Karpas-422 (cell line): Measurements from ENCODE around the gene PARK7. TPM values are rescaled to one million over a fixed set of nuclear protein-coding genes. Genes with fewer than 3 reads are reported as not detected.

Experiments
- DNase-seq: peaks from one replicate; pipeline ENCODE4 v3.0.0-alpha.2; 2015
- H2AFZ ChIP-seq: fragments of 200-600 bp; sonication (generic); 2 replicates; pipeline ENCODE4 v1.6.1; 2014; ENCODE audit warnings: antibody characterized with exemption, low read length, mixed read lengths
- H3K27ac ChIP-seq: fragments of 200-600 bp; sonication (generic); 2 replicates; pipeline ENCODE4 v1.5.1; 2014; ENCODE audit warnings: mild to moderate bottlenecking, low read length, moderate library complexity
- H3K27me3 ChIP-seq: fragments of 200-600 bp; sonication (generic); 2 replicates; pipeline ENCODE4 v1.6.1; 2014; ENCODE audit warnings: low read length, mixed read lengths
- H3K36me3 ChIP-seq: fragments of 200-600 bp; sonication (generic); 2 replicates; pipeline ENCODE4 v1.6.1; 2014; ENCODE audit warnings: low read length, mixed read lengths; ENCODE audit not compliant: insufficient read depth
- H3K4me1 ChIP-seq: fragments of 200-600 bp; sonication (generic); 2 replicates; pipeline ENCODE4 v1.6.1; 2014; ENCODE audit warnings: mild to moderate bottlenecking, low read length, mixed read lengths
- H3K4me2 ChIP-seq: fragments of 200-600 bp; sonication (generic); 2 replicates; pipeline ENCODE4 v1.6.1; 2014; ENCODE audit warnings: low read length, low read depth, mild to moderate bottlenecking; ENCODE audit not compliant: poor library complexity, severe bottlenecking
- H3K4me3 ChIP-seq: fragments of 200-600 bp; sonication (generic); 2 replicates; pipeline ENCODE4 v1.5.1; 2014; ENCODE audit warnings: mild to moderate bottlenecking, antibody characterized with exemption, low read length, mixed read lengths
- H3K79me2 ChIP-seq: fragments of 200-600 bp; sonication (generic); 2 replicates; pipeline ENCODE4 v1.6.1; 2014; ENCODE audit warnings: mild to moderate bottlenecking, low read length, mixed read lengths
- H3K9ac ChIP-seq: fragments of 200-600 bp; sonication (generic); 2 replicates; pipeline ENCODE4 v1.6.0; 2014; ENCODE audit warnings: low read length
- H3K9me2 ChIP-seq: fragments of 200-600 bp; sonication (generic), shearing (Covaris generic); replicated peaks from 2 replicates; pipeline ENCODE4 v1.6.0; 2014; ENCODE audit warnings: mild to moderate bottlenecking, low read length, moderate library complexity; ENCODE audit not compliant: insufficient read depth
- H3K9me3 ChIP-seq: fragments of 300-700, 200-600 bp; sonication (generic); 2 replicates; pipeline ENCODE4 v1.6.1; 2014; ENCODE audit warnings: low read length, mixed read lengths
- H4K20me1 ChIP-seq: fragments of 200-600 bp; sonication (generic); 2 replicates; pipeline ENCODE4 v1.6.1; 2014; ENCODE audit warnings: mild to moderate bottlenecking, antibody characterized with exemption, low read length, low read depth; ENCODE audit not compliant: insufficient read depth
- total RNA-seq: library from RNA; depleted of rRNA; stranded (reverse); fragments of >200 nt; shearing (Covaris generic); gene quantifications from 2 replicates; pipeline ENCODE4 v1.2.3, GENCODE V29; 2014; ENCODE audit warnings: low replicate concordance

PARK7 gene
- total RNA-seq, 1 experiment from 2014 or later, result 146 TPM

DNA sequence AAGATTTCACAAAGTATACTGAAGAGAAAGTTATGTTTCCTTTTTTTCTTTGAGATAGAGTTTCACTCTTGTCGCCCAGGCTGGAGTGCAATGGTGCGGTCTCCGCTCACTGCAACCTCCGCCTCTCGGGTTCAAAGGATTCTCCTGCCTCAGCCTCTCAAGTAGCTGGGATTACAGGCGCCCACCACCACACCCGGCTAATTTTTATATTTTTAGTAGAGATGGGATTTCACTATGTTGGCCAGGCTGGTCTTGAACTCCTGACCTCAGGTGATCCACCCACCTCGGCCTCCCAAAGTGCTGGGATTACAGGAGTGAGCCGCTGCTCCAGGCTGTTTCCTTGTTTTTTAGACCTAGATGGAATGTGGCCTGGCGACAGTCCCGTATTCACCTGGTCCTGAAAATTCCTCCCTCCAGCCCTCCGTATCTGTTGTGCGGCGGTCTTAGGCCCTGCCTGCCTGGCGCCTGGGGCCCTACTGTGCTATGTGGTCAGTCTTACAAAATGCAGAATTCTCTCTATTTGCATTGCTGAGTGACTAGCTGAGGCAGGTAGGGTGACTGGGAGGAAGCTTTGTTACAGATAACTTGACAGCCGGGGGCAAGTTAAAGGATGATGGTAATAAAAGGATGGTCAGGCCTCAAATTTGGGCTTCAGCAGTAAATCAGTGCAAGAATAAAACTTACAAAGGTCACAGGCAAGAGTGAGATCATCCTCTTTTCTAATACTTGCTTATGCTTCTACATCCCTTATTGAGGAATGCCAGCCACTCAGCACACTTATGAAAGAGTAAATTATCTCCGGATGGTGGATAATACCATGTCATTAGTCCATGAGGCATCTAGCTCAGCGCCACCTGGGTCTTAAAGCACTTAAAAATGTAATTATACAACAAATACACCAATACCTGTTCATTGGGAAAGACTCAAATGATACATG lies 30.3 kb downstream of the PARK7 start:
- no peak overlapping the region for H3K4me2 ChIP-seq
- H3K4me3 ChIP-seq, result no peak overlapping the region
- DNase-seq, result no peak
- H3K27me3 ChIP-seq, result no peaks in the 10 kb centered on the region
- no peak overlapping the region for H2AFZ ChIP-seq
- H4K20me1 ChIP-seq, result no peaks in the 10 kb centered on the region
- no peaks in the 10 kb centered on the region for H3K4me1 ChIP-seq
- H3K79me2 ChIP-seq, result no peaks in the 10 kb centered on the region
- no peak overlapping the region for H3K9ac ChIP-seq
- H3K9me2 ChIP-seq, result no peaks in the 10 kb centered on the region
- H3K36me3 ChIP-seq, result no peaks in the 10 kb centered on the region
- no peak overlapping the region for H3K27ac ChIP-seq
- H3K9me3 ChIP-seq, result no peaks in the 10 kb centered on the region

DNA sequence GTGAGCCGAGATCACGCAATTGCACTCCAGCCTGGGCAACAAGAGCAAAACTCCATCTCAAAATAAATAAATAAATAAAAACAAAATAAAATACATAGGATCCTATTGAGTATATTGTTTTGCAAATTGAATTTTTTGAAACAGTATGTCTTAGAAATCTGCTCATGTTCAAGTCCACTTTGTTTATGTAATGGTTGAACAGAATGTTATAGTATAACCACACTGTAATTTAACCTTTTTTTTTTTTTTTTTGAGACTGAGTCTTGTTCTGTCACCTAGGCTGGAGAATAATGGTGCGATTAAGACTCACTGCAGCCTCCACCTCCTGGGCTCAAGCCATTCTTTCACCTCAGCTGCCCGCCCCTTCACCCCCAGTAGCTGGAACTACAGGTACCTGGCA lies 31.4 kb downstream of the PARK7 start:
- no peaks in the 10 kb centered on the region for H3K79me2 ChIP-seq
- DNase-seq, result no peak
- H3K4me1 ChIP-seq, result no peaks in the 10 kb centered on the region
- H3K27me3 ChIP-seq, result no peaks in the 10 kb centered on the region
- no peaks in the 10 kb centered on the region for H3K9me3 ChIP-seq
- no peak overlapping the region for H3K4me3 ChIP-seq
- no peak overlapping the region for H2AFZ ChIP-seq
- no peaks in the 10 kb centered on the region for H4K20me1 ChIP-seq
- H3K36me3 ChIP-seq, result no peaks in the 10 kb centered on the region
- H3K4me2 ChIP-seq, result no peak overlapping the region
- H3K27ac ChIP-seq, result no peak overlapping the region
- no peak overlapping the region for H3K9ac ChIP-seq
- no peaks in the 10 kb centered on the region for H3K9me2 ChIP-seq

DNA sequence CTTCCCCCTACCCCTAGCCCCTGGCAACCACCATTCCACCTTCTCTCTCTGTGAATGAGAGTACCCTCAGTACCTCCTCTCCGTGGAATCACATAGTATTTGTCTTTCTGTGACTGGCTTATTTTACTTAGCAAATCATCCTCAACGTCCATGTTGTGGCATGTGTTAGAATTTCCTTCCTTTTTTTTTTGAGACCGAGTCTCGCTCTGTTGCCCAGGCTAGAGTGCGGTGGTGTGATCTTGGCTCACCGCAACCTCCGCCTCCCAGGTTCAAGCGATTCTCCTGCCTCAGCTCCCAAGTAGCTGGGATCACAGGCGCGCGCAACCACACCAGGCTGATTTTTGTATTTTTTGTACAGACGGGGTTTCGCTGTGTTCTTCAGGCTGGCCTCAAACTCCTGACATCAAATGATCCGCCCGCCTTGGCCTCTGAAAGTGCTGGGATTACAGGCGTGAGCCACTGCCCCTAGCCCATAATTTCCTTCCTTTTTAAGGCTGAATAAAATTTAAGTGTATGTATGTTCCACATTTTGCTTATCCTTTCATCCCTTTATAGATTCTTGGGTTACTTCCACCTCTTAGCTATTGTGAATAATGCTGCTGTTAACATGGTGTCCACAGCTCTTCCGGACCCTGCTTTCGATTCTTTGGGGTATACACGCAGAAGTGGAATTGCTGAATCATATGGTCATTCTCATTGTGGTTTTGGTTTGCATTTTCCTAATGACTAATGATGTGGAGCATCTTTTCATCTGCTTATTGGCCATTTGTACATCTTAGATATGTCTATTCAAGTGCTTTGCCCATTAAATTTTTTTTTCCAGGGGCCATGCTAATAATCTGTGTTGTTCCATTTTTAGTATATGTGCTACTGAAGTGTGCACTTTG lies 32.3 kb downstream of the PARK7 start:
- DNase-seq, result no peak
- Histone ChIP-seq H3K9me2 (no peaks in the 10 kb centered on the region), H2AFZ (no peak overlapping the region), H3K4me3 (no peak overlapping the region), H3K4me1 (no peaks in the 10 kb centered on the region), H3K36me3 (no peaks in the 10 kb centered on the region), H4K20me1 (no peaks in the 10 kb centered on the region), H3K27ac (no peak overlapping the region), H3K4me2 (no peak overlapping the region), H3K79me2 (no peaks in the 10 kb centered on the region), H3K9ac (no peak overlapping the region), H3K27me3 (no peaks in the 10 kb centered on the region), H3K9me3 (no peaks in the 10 kb centered on the region)

DNA sequence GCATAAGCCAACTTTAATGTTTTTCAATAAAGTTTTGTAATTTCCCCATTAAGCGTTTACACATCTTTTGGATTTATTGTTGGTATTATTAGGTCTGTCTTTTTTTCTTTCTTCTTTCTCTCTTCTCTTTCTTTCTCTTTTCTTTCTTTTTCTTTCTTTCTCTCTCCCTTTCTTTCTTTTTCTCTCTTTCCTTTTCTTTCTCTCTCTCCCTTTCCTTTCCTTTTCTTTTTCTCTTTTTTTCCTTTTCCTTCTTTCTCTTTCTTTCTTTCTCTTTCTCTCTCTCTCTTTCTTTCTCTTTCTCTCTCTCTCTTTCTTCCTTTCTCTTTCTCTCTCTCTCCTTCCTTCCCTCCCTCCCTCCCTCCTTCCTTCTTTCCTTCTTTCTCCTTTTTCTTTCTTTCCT lies 33.3 kb downstream of the PARK7 start:
- Histone ChIP-seq H3K27ac (no peak overlapping the region), H3K9ac (no peak overlapping the region), H3K27me3 (no peaks in the 10 kb centered on the region), H2AFZ (no peak overlapping the region), H3K9me3 (no peaks in the 10 kb centered on the region), H3K4me1 (no peaks in the 10 kb centered on the region), H3K9me2 (no peaks in the 10 kb centered on the region), H4K20me1 (no peaks in the 10 kb centered on the region), H3K4me2 (no peak overlapping the region), H3K4me3 (no peak overlapping the region), H3K36me3 (no peaks in the 10 kb centered on the region), H3K79me2 (no peaks in the 10 kb centered on the region)
- no peak for DNase-seq

DNA sequence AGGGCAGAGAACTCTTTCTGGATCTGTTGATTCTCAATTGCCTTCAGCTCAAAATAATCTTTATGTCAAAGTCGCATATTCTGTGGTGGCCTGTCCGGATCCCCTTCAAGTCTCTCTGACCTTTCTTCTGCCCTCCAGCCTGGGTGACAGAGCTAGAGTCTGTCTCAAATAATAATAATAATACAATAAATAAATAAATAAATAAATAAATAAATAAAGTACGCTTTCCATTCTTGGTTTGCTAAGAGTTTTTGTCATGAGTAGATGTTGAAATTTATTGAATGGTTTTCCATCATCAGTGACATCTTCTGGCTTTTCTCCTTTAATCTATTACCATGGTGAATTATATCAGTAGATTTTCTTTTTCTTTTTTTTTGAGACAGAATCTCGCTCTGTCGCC lies 33.9 kb downstream of the PARK7 start:
- no peaks in the 10 kb centered on the region for H3K9me2 ChIP-seq
- H3K79me2 ChIP-seq, result no peaks in the 10 kb centered on the region
- H3K4me2 ChIP-seq, result no peak overlapping the region
- no peaks in the 10 kb centered on the region for H3K36me3 ChIP-seq
- H2AFZ ChIP-seq, result no peak overlapping the region
- no peak overlapping the region for H3K27ac ChIP-seq
- no peaks in the 10 kb centered on the region for H3K9me3 ChIP-seq
- no peaks in the 10 kb centered on the region for H4K20me1 ChIP-seq
- H3K4me1 ChIP-seq, result no peaks in the 10 kb centered on the region
- no peak overlapping the region for H3K9ac ChIP-seq
- no peak overlapping the region for H3K4me3 ChIP-seq
- no peaks in the 10 kb centered on the region for H3K27me3 ChIP-seq
- DNase-seq, result no peak

DNA sequence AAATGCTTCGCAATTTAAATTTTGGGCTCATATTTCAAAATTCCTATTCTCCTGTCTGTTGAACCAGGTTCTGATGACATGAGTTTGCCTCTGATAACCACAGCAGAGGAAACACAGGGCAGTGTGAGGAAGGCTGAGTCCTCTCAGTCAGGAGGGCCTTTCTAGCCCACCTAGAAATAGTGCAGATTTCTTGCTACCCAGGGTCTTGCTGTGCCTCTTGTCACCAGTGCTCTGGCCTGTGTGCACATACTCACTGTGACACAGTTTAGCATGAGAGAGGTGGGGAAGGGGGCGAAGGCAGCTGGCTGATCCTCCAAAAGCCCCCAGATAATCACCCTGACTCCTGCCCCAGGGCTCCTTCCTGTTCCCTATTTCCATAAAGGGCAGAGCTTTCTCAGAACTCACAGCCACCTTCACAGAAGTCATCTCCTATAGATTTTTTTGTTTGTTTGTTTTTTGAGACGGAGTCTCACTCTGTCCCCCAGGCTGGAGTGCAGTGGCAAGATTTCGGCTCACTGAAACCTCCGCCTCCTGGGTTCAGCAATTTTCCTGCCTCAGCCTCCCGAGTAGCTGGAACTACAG lies 40.9 kb downstream of the PARK7 start:
- Histone ChIP-seq H3K9me2 (no peaks in the 10 kb centered on the region), H3K27me3 (no peaks in the 10 kb centered on the region), H3K27ac (no peak overlapping the region), H3K9ac (no peak overlapping the region), H3K4me2 (no peak overlapping the region), H3K79me2 (no peaks in the 10 kb centered on the region), H3K36me3 (no peaks in the 10 kb centered on the region), H4K20me1 (no peaks in the 10 kb centered on the region), H3K4me1 (no peaks in the 10 kb centered on the region), H3K9me3 (no peaks in the 10 kb centered on the region), H3K4me3 (no peak overlapping the region), H2AFZ (no peak overlapping the region)
- DNase-seq, result no peak

DNA sequence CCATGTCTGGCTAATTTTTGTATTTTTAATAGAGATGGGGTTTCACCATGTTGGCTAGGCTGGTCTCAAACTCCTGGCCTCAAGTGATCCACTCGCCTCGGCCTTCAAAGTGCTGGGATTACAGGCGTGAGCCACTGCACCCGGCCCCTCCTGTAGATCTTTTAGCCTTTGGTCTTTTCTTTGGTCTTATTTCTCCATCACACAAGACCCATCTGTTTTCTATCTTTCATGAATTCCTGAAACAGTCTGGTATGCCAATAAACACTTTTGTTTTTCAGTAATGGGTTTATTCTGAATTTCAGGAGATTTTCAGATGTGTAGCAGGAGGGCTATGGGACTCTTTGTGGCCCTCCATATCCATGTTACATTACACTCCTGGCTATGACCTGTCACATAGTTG lies 41.4 kb downstream of the PARK7 start:
- H3K4me2 ChIP-seq, result no peak overlapping the region
- no peaks in the 10 kb centered on the region for H3K79me2 ChIP-seq

More for the DNA sequence above, 41.4 kb downstream of the PARK7 start:
- H2AFZ ChIP-seq, result no peak overlapping the region
- H3K4me1 ChIP-seq, result no peaks in the 10 kb centered on the region
- H3K27me3 ChIP-seq, result no peaks in the 10 kb centered on the region
- H3K9me2 ChIP-seq, result no peaks in the 10 kb centered on the region
- H3K9ac ChIP-seq, result no peak overlapping the region
- H3K4me3 ChIP-seq, result no peak overlapping the region
- no peaks in the 10 kb centered on the region for H3K9me3 ChIP-seq
- H3K27ac ChIP-seq, result no peak overlapping the region
- H4K20me1 ChIP-seq, result no peaks in the 10 kb centered on the region
- DNase-seq, result no peak
- no peaks in the 10 kb centered on the region for H3K36me3 ChIP-seq
